C4-2B (cell line): ENCODE measurements around the gene AXIN2.

Experiments
- H3K27ac ChIP-seq: fragments of 450-650 bp; 2 replicates; pipeline ENCODE4 v1.5.1; 2017
- CTCF ChIP-seq: fragments of 450-650 bp; conservative IDR thresholded peaks from 2 replicates; pipeline ENCODE4 v1.5.1; 2017; ENCODE audit warnings: mild to moderate bottlenecking
- ZFX ChIP-seq: fragments of 450-650 bp; IDR thresholded peaks from 2 replicates; pipeline ENCODE4 v1.6.1; 2017

AXIN2 gene

GRCh38 chr17:65538675-65539529 lies 22.5 kb downstream of the AXIN2 start:
- no peak overlapping the region for H3K27ac ChIP-seq
- no peak for TF ChIP-seq CTCF

GRCh38 chr17:65537845-65538674 lies 23.4 kb downstream of the AXIN2 start:
- H3K27ac ChIP-seq: no peak overlapping the region
- TF ChIP-seq CTCF (no peak), ZFX (no peak)

- no peak overlapping the region for H3K27ac ChIP-seq
- TF ChIP-seq CTCF (no peak), ZFX (no peak)
These were observed 24.1 kb downstream of the AXIN2 start for GRCh38 chr17:65537343-65537844.

- H3K27ac ChIP-seq: no peak overlapping the region
- TF ChIP-seq CTCF: no peak
- no peak for TF ChIP-seq ZFX
These were observed 24.7 kb downstream of the AXIN2 start for GRCh38 chr17:65536573-65537342.

- H3K27ac ChIP-seq: no peak overlapping the region
- TF ChIP-seq ZFX: no peak
- TF ChIP-seq CTCF: no peak
These were observed 25.5 kb downstream of the AXIN2 start for GRCh38 chr17:65535777-65536572.

- no peak for TF ChIP-seq ZFX
- no peak for TF ChIP-seq CTCF
- H3K27ac ChIP-seq: no peak overlapping the region
These were observed 27.5 kb downstream of the AXIN2 start for GRCh38 chr17:65533852-65534457.
